Measurements from ENCODE around the gene DLST. TPM values are rescaled to one million over a fixed set of nuclear protein-coding genes. Genes with fewer than 3 reads are reported as not detected.

DLST gene
- total RNA-seq, 4 donors from 2014 or later = 79.1 to 190 (median 97.2) TPM

DNA sequence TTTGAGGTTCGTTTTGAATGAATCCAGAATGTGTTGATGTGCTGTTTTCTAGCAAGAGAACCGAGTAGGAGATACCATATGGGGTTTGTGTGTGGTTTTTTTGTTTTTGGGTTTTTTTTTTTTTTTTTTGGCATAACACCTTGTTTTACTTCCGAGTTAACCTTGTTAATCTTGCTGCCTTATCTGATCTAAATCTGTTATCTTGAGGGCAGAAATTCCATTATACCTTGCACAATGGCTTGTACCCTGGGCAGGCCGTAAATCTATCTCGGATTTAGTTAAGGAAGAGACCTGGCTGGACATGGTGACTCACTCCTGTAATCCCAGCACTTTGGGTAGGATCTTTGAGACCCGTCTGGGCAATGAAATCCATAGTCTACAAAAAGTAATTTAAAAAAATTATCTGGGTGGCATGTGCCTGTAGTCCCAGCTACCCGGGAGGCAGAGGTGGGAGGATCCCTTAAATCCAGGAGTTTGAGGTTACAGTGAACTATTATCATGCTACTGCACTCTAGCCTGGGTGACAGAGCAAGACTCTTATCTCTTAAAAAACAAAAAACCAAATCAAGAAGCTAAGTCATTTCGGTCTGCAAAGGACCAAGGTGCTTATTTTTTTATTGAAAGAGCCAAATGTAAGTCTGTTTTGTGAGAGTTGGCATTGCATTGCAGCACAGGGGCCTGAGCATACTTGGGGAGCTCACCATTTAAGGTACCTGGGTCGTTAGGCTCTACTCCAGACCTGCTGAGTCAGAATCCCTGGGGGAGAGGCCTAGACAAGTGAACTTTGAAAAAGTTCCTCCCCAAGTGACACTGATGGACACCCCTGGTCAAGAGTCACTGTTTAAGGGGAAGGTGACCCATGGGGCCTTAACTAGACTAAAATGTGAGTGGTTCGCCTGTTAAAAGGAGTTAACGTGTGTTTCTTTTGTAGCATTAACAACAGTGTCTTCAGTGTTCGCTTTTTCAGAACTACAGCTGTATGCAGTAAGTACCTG lies 6.7 kb downstream of the DLST start:
- Histone ChIP-seq H3K4me1 (peaks cover 51% of the 10 kb centered on the region), H3K27ac (no peak overlapping the region), H3K36me3 (peaks cover 46% of the 10 kb centered on the region), H3K9me3 (no peaks in the 10 kb centered on the region), H3K27me3 (no peaks in the 10 kb centered on the region), H3K4me3 (no peak overlapping the region)
- TF ChIP-seq, protein P1, sequence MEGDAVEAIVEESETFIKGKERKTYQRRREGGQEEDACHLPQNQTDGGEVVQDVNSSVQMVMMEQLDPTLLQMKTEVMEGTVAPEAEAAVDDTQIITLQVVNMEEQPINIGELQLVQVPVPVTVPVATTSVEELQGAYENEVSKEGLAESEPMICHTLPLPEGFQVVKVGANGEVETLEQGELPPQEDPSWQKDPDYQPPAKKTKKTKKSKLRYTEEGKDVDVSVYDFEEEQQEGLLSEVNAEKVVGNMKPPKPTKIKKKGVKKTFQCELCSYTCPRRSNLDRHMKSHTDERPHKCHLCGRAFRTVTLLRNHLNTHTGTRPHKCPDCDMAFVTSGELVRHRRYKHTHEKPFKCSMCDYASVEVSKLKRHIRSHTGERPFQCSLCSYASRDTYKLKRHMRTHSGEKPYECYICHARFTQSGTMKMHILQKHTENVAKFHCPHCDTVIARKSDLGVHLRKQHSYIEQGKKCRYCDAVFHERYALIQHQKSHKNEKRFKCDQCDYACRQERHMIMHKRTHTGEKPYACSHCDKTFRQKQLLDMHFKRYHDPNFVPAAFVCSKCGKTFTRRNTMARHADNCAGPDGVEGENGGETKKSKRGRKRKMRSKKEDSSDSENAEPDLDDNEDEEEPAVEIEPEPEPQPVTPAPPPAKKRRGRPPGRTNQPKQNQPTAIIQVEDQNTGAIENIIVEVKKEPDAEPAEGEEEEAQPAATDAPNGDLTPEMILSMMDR (IDR thresholded peaks at IDR 0.05) = no peak
- TF ChIP-seq POLR2AphosphoS5 (IDR thresholded peaks at IDR 0.05) (no peak), POLR2A (IDR thresholded peaks at IDR 0.05) (no peak), EP300 (IDR thresholded peaks at IDR 0.05) (no peak)
- no peak for DNase-seq (ENCODE audit: low spot score in 2 of 2)
- 50% methylated on average over 12 of the region's 12 CpGs for WGBS

DNA sequence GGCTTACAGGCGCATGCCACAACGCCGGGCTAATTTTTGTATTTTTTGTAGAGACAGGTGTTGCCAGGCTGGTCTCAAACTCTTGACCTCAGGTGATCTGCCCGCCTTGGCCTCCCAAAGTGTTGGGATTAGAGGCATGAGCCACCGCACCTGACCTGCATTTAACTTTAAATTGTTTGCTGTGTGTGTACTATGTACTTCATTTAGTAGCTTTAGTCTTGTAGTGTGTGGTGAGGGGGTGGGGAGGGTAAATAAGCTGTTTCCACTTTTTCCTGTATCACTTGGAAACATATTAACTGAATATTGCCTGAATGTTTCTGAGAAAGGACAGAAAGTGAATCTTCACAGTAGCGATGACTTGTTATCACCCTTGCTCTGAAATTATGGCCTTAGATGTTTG lies 8.5 kb downstream of the DLST start:
- no peak overlapping the region for H3K27ac ChIP-seq
- TF ChIP-seq, protein P1 (IDR thresholded peaks at IDR 0.05) = no peak
- TF ChIP-seq POLR2AphosphoS5 (IDR thresholded peaks at IDR 0.05) (no peak), POLR2A (IDR thresholded peaks at IDR 0.05) (no peak), EP300 (IDR thresholded peaks at IDR 0.05) (no peak)
- H3K4me3 ChIP-seq = no peak overlapping the region
- no peaks in the 10 kb centered on the region for H3K9me3 ChIP-seq
- no peak for DNase-seq (ENCODE audit: low spot score in 2 of 2)
- H3K27me3 ChIP-seq = no peaks in the 10 kb centered on the region
- WGBS = 96% methylated on average over 6 of the region's 6 CpGs
- H3K36me3 ChIP-seq = peaks cover 64% of the 10 kb centered on the region
- peaks cover 33% of the 10 kb centered on the region for H3K4me1 ChIP-seq

DNA sequence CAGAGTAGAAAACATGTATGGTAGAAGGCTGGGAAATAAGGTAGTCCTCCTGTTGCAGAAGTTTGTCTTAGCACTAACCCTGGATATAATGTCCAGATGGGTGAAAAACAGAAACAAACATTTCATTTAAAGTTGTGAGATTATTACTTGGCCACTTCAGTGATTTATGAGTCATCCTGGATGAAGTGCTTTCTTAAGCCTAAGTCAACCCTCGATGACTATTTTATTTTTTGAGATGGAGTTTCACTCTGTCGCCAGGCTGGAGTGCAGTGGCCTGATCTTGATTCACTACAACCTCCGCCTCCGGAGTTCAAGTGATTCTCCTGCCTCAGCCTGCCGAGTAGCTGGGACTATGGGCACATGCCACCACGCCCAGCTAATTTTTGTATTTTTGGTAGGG lies 10.2 kb downstream of the DLST start:
- peaks cover 80% of the 10 kb centered on the region for H3K36me3 ChIP-seq
- DNase-seq (ENCODE audit: low spot score in 2 of 2) = no peak
- no peak overlapping the region for H3K4me3 ChIP-seq
- H3K4me1 ChIP-seq = peaks cover 17% of the 10 kb centered on the region
- WGBS = 76% methylated on average over 6 of the region's 6 CpGs
- H3K27ac ChIP-seq = no peak overlapping the region
- no peaks in the 10 kb centered on the region for H3K9me3 ChIP-seq
- TF ChIP-seq, protein P1 (IDR thresholded peaks at IDR 0.05) = no peak
- TF ChIP-seq POLR2AphosphoS5 (IDR thresholded peaks at IDR 0.05) (no peak), POLR2A (IDR thresholded peaks at IDR 0.05) (no peak)
- H3K27me3 ChIP-seq = no peaks in the 10 kb centered on the region

DNA sequence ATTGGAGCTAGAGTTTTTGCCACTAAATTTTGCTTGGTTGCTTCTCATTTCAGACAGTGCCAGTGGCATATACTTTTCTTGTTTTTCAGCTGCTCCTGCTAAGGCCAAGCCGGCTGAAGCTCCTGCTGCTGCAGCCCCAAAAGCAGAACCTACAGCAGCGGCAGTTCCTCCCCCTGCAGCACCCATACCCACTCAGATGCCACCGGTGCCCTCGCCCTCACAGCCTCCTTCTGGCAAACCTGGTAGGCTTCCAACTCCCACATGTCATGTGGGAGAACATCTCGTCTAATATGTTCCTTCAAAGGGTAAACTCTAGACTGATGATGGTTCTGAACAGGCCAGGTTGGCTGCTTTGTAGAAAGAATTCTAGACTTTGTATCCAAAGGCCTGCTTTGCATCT lies 11.0 kb downstream of the DLST start:
- Histone ChIP-seq H3K36me3 (peaks cover 89% of the 10 kb centered on the region), H3K27ac (no peak overlapping the region), H3K4me1 (peaks cover 13% of the 10 kb centered on the region), H3K9me3 (no peaks in the 10 kb centered on the region), H3K27me3 (no peaks in the 10 kb centered on the region), H3K4me3 (no peak overlapping the region)
- TF ChIP-seq POLR2AphosphoS5 (IDR thresholded peaks at IDR 0.05) = no peak
- TF ChIP-seq, protein P1 (IDR thresholded peaks at IDR 0.05) = no peak
- TF ChIP-seq POLR2A (IDR thresholded peaks at IDR 0.05) = no peak
- TF ChIP-seq EP300 (IDR thresholded peaks at IDR 0.05) = no peak
- DNase-seq (ENCODE audit: low spot score in 2 of 2) = no peak
- 85% methylated on average over 5 of the region's 5 CpGs for WGBS

DNA sequence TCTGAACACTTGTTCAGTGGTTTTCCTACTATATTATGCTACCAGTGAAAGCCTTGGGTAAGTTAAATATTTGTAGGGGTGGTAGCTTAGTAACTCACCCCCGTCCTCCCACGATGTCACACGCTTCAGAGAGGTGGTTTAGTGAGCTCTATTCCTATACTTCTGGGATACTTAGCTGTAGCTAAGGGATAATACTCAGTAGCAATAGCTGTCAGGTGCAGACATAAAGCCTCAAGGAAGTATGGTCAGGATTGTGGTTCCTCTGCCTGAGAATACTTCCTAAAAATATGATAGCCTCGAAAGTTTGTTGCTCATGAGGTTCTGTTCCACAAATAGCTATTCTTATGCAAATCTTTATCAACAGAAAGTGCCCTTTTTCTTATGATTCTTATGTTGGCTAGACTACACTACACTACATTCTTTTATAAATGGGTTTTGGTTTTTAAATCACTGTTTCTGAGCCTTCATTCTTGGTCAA lies 11.9 kb downstream of the DLST start:
- peaks cover 4% of the 10 kb centered on the region for H3K4me1 ChIP-seq
- no peak overlapping the region for H3K4me3 ChIP-seq
- peaks cover 95% of the 10 kb centered on the region for H3K36me3 ChIP-seq
- DNase-seq (ENCODE audit: low spot score in 2 of 2) = no peak
- TF ChIP-seq POLR2A (IDR thresholded peaks at IDR 0.05) (no peak), EP300 (IDR thresholded peaks at IDR 0.05) (no peak), POLR2AphosphoS5 (IDR thresholded peaks at IDR 0.05) (no peak)
- TF ChIP-seq, protein P1 (IDR thresholded peaks at IDR 0.05) = no peak
- no peak overlapping the region for H3K27ac ChIP-seq
- H3K27me3 ChIP-seq = no peaks in the 10 kb centered on the region
- H3K9me3 ChIP-seq = no peaks in the 10 kb centered on the region
- WGBS = 61% methylated on average over 4 of the region's 4 CpGs

Data from suprapubic skin (tissue), 4 donors.